22Rv1 (cell line): ENCODE results near the gene XPNPEP1.
A peak's percentile ranks its signal among the peaks of the same experiment; 100 is the strongest.

ENCODE experiments used
- H3K27ac ChIP-seq: fragments of 450-650 bp; 2 replicates; pipeline ENCODE4 v1.5.1; 2017
- CTCF ChIP-seq: fragments of 450-650 bp; IDR thresholded peaks from 2 replicates; pipeline ENCODE4 v1.5.1; 2017; ENCODE audit warnings: mild to moderate bottlenecking
- ZFX ChIP-seq: fragments of 450-650 bp; IDR thresholded peaks from 2 replicates; pipeline ENCODE4 v1.6.1; 2017; ENCODE audit warnings: antibody characterized with exemption, borderline replicate concordance

Gene XPNPEP1

GRCh38 chr10:109959259-109960145 lies 36.2 kb upstream of the XPNPEP1 start:
- TF ChIP-seq CTCF: no peak
- no peak for TF ChIP-seq ZFX
- H3K27ac ChIP-seq: no peak overlapping the region

GRCh38 chr10:109958059-109958458 lies 34.7 kb upstream of the XPNPEP1 start:
- TF ChIP-seq CTCF: no peak
- TF ChIP-seq ZFX: no peak
- H3K27ac ChIP-seq: no peak overlapping the region

- H3K27ac ChIP-seq: no peak overlapping the region
- TF ChIP-seq ZFX: no peak
- TF ChIP-seq CTCF: no peak
Observed at GRCh38 chr10:109957092-109957797, 33.9 kb upstream of the XPNPEP1 start.

GRCh38 chr10:109956454-109957091 lies 33.3 kb upstream of the XPNPEP1 start:
- H3K27ac ChIP-seq: no peak overlapping the region
- TF ChIP-seq ZFX (no peak), CTCF (peak; percentile 85)

- TF ChIP-seq ZFX: no peak
- no peak for TF ChIP-seq CTCF
- no peak overlapping the region for H3K27ac ChIP-seq
Observed at GRCh38 chr10:109953766-109954165, 30.5 kb upstream of the XPNPEP1 start.

- H3K27ac ChIP-seq: no peak overlapping the region
- TF ChIP-seq ZFX (no peak), CTCF (no peak)
Observed at GRCh38 chr10:109952526-109952925, 29.2 kb upstream of the XPNPEP1 start.
